Endometrium (tissue), 2 donors: Measurements from ENCODE around the gene CPEB3.
A peak's percentile ranks its signal among the peaks of the same experiment; 100 is the strongest.
"Not testable (repeated sequence)": the region's sequence is repeated elsewhere in the genome, so short reads cannot be mapped to it uniquely, and the experiment has no call there.

Experiments
- FAIRE-seq: peaks from 2 replicates; lab custom pipeline; 2012; peaks lifted over from hg19 to GRCh38; lab: Jason Lieb, UNC
- donor health status: control.
- donor health status: control.

CPEB3 gene

GRCh38 chr10:92027141-92027540 is 263.7 kb downstream of the CPEB3 start:
- FAIRE-seq: no peak

DNA sequence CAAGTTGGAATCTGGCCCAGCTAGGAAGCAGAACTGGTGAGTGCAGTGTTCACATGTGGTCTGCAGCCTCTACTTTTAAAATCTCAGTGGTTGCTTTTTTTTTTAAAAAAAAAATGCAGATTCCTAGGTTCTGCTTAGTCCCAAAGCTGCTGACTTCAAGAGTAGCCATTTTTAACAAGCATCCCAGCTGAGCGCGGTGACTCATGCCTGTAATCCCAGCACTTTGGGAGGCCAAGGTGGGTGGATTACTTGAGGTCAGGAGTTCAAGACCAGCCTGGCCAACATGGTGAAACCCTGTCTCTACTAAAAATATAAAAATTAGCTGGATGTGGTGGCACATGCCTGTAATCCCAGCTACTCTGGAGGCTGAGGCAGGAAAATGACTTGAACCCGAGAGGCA is 265.5 kb downstream of the CPEB3 start:
- FAIRE-seq: not testable (repeated sequence)

GRCh38 chr10:92024700-92025099 is 266.2 kb downstream of the CPEB3 start:
- FAIRE-seq: no peak

- no peak for FAIRE-seq
These were observed 276.3 kb downstream of the CPEB3 start for GRCh38 chr10:92014620-92015019.

DNA sequence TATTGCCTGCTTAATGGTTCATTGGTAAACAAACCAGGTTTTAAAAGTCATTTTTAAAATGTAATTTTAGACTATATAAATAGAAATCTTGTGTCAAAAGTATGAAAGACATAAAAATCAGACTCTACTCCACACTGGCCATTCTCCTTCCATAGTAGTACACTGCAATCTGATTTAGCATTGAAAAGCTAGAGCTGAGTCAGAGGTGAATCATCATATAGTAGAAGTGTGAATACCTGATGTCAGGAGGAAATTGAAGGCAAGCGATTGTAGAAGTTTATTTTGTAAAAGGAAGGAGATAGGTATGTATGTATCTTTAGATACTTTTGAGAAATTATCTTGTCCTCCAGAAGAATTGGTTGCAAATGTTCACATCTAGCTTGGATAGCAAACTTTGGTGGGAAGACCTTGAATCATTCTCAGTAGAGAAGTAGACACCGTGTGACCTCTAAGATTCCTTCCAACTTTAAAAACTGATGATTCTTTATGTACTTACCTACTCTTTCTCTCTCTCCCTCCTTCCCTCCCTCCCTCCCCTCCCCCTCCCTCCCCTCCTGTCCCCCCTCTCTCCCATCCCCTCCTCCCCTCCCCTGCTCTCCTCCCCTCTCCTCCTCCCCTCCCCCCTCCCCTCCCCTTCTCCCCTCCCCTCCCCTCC is 279.2 kb downstream of the CPEB3 start:
- FAIRE-seq: peak; percentile 15

DNA sequence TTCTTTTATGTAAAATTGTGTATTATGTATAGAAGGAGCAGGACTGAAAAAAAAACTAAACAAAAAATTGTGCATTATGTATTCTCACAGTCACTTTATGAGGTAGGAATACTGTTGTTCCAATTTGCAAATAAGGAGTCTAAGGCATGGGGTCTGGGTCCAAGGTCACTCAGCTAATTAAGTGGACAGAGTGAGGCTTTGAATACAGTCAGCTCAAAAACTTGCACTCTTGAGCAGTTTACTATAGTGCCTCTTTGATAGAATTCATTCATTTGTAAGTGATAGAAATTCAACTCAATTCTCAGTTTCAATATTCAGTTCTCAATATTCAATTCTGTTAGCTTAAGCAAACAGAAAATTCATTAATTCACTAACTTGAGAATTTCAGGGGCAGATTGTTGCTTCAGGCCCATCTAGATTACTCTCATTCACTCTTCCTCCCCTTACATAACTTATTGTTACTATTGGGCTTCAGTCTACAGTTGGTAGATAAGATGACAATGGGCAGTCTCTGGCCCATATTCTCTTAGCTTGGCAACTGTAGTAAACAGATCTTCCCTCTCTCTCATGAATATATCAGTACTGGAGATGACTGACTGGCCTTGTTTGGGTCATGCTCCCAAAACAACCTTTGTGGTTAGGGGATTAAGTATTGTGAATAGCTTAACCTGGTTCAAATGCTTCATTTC is 280.7 kb downstream of the CPEB3 start:
- no peak for FAIRE-seq

DNA sequence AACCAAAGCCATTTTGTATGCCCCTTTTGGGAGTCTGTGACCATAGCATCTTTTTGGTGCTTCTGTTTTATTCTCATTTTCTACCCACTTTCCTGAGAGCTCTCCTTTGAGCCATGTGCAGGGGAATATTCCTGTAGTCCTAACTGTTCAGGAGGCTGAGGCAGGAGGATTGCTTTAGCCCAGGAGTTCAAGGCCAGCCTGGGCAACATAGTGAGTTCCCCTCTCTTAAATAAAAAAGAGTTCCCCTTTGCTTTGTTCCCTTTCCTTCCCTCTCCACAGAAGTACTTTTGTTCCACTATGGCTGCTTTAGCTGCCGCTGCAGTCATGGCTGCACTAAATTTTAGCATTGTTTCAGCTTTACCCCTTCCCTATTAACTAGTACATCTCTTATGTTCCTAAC is 281.4 kb downstream of the CPEB3 start:
- no peak for FAIRE-seq

DNA sequence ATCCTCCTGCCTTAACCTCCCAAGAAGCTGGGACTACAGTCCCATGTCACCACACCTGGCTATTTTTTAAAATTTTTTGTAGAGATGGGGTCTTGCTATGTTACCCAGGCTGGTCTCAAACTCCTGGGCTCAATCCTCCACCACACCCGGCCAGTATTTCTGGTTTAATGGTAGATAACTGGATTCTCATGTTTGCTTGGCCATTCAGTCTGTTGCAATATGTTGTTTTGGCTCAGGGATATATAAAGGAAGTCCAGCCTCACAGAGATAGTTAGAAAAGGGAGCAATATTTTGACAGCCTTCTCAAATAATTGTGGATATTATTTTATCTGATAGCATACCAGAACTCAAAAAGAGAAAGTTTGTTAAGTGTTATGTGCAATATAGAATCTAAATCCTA is 284.9 kb downstream of the CPEB3 start:
- FAIRE-seq: no peak

DNA sequence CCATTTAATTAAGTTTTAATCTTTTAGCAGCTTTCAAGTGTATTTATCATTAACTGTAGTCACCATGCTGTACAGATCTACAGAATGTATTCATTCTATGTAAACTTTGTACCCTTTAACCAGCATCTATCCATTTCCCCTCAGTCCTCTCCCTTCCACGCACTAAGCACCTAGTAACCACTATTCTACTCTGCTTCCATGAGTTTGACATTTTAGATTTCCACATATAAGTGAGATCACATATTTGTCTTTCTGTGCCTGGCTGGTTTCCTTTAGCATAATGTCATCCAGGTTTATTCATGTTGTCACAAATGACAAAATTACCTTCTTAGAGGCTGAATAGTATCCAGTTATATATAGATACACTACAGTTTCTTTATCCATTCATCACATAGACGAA is 287.6 kb downstream of the CPEB3 start:
- FAIRE-seq: no peak

- FAIRE-seq: no peak
These were observed 288.9 kb downstream of the CPEB3 start for GRCh38 chr10:92001995-92002394.

DNA sequence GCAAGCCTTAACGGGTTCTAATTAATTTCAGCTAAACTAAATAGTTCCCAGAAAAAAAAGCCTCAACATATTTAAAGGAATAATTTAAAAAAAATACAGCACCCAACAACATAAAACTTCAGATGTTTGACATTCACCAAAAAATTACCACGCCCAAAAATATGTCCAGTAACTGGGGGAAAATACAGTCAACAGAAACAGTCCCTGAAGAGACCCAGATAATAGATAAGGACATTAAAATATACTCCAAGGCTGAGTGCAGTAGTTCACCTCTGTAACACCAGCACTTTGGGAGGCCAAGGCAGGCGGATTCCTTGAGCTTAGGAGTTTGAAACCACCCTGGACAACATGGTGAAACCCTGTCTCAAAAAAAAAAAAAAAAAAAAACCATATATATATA is 289.3 kb downstream of the CPEB3 start:
- FAIRE-seq: no peak
